ENCODE measurements around the gene KLHL6. TPM values are rescaled to one million over a fixed set of nuclear protein-coding genes. Genes with fewer than 3 reads are reported as not detected.
"Not testable (repeated sequence)": the region's sequence is repeated elsewhere in the genome, so short reads cannot be mapped to it uniquely, and the experiment has no call there.

KLHL6 gene
- polyA plus RNA-seq, 6 donors from 2014 or later, result 5.0 to 22.1 (median 12.7) TPM

DNA sequence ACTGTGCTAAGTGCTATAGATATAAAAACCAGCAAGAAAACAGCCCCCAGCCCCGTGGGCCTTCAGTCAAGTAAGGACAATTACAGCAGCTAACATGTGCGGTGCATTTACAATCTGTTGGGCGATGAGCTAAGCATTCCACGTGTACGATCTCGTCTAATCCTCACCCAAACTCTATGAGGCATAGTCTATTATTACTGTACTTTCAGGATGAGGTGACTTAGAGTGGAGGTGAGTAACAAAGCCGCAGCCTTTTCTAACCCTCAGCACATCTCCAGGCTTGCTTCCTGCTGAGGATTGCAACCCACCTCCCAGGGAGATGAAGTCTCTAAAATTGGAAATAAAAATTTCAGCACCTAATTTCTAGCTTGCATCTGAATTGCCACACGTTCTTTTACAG lies 73.9 kb downstream of the KLHL6 start:
- Mint-ChIP-seq H3K4me1 (peaks cover 0 to 9% (median 5%) of the 10 kb centered on the region in 3 donors), H3K27me3 (no peaks in the 10 kb centered on the region), H3K4me3 (no peak overlapping the region), H3K9me3 (no peaks in the 10 kb centered on the region), H3K36me3 (no peaks in the 10 kb centered on the region), H3K27ac (no peak overlapping the region)
- ATAC-seq (ENCODE audit: low read depth in 2 of 2), result no peak
- DNase-seq, result no peak

DNA sequence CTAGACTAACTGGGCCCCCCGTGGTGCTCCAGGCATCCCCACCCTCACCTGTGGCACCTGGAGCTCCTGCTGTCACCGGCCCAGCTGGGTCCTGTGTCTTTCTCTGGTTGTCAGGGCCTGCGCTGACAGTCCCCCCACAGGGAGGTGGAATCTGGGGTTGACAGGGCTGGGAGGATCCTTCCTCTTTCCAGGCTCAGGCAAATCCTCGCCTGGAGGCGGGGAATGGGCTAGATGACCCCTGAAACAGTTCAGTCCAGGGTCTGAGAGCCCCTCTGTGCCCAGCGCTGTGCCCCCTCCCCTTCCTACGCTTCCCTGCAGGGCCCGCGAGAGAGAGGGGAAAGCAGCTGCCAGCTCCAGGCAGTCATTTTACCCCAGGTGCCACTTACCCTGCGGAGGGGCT lies 77.0 kb downstream of the KLHL6 start:
- ATAC-seq (ENCODE audit: low read depth in 2 of 2) (no peak), DNase-seq (no peak)
- Mint-ChIP-seq H3K4me3 (no peak overlapping the region), H3K4me1 (no peaks in the 10 kb centered on the region), H3K9me3 (no peaks in the 10 kb centered on the region), H3K36me3 (no peaks in the 10 kb centered on the region), H3K27ac (no peak overlapping the region), H3K27me3 (no peaks in the 10 kb centered on the region)

DNA sequence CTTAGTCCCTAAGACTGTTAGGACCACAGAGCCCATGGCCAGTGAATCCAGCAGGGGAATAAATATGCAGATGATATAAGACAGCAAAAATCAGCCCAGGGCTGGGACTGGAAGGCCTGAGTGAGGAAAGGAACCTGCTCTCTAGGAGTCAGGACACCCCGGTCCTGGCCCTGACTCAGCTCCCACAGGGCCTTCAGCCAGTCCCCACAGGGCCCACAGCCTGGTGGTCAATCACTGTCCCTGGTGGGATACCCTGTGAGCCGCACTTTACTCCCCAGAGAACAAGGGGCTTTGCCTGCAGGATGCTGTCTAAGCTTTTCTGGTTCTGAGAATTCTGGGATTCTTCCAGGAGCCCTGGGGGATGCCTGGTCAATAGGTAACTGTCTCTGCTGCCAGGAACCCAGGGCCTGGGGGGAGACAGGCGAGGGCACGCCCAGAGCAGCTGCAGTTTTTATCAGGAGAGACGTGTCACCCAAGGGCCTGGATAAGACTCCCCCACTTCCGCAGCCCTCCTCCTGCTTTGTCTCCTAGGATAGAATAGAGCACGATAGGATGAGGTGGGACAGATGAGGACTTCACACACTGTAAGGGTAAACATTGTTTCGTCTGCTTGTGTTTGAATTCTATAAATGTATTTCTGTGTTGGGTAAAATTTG lies 77.6 kb downstream of the KLHL6 start:
- no peaks in the 10 kb centered on the region for H3K9me3 Mint-ChIP-seq
- no peaks in the 10 kb centered on the region for H3K4me1 Mint-ChIP-seq
- H3K27me3 Mint-ChIP-seq, result no peaks in the 10 kb centered on the region
- H3K27ac Mint-ChIP-seq, result no peak overlapping the region
- DNase-seq (no peak), ATAC-seq (ENCODE audit: low read depth in 2 of 2) (no peak)
- no peaks in the 10 kb centered on the region for H3K36me3 Mint-ChIP-seq
- no peak overlapping the region for H3K4me3 Mint-ChIP-seq

DNA sequence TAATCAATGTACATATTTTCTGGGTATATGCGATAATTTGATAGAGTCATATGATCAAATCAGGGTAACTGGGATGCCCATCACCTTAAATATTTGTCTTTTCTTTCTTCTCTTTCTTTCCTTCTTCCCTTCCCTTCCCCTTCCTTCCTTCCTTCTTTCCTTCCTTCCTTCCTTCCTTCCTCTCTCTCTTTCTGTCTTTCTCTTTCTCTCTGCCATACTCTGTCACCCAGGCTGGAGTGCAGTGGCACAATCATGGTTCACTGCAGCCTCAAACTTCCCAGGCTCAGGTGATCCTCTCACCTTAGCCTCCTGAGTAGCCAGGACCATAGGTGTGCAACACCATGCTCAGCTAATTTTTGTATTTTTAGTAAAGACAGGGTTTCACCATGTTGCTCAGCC lies 79.7 kb downstream of the KLHL6 start:
- H3K36me3 Mint-ChIP-seq, H3K27me3 Mint-ChIP-seq, H3K27ac Mint-ChIP-seq: not testable (repeated sequence)

DNA sequence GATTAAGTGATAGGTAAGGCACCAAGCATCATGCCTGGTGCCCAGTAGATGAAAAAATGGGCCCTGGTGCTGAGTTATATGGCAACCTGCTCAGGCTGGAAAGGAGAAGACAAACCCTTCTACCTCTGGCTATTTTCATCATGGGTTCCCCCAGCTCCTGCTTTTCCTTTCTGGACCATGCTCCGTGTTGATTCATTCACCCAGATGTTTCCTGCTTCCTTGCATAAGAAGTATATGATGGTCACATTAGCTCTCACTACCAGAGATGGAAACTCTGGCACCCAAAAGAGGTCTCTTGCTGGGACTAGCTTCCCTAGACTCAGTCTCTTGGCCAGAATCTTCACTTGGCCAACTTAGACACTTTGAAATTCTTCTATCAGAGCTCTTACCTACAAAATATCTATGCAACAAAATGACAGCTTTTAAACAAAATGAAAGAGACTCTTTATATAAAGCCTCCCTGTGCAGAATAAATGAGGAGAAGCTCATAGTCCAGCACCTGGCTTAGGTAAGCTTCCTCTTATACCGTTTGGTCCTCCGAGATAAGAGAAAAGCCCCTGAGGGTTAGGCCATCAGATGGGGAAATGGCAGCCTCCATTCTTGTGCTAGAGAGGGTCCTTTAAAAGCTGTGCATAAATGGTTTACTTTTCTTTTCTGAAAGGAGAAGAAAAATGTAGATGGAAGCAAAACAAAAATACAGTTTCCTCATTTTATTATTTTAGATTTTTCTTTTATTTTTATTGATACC lies 80.3 kb downstream of the KLHL6 start:
- peak overlapping the region in 1 of 6 donors; percentile 6 for H3K27ac Mint-ChIP-seq
- no peaks in the 10 kb centered on the region for H3K27me3 Mint-ChIP-seq
- no peaks in the 10 kb centered on the region for H3K9me3 Mint-ChIP-seq
- ATAC-seq (ENCODE audit: low read depth in 2 of 2) (no peak), DNase-seq (no peak)
- no peaks in the 10 kb centered on the region for H3K4me1 Mint-ChIP-seq
- H3K36me3 Mint-ChIP-seq, result no peaks in the 10 kb centered on the region
- no peak overlapping the region for H3K4me3 Mint-ChIP-seq

More for the DNA sequence above, 79.7 kb downstream of the KLHL6 start:
- H3K4me3 Mint-ChIP-seq; ATAC-seq (ENCODE audit: low read depth in 2 of 2); H3K9me3 Mint-ChIP-seq; H3K4me1 Mint-ChIP-seq; DNase-seq: not testable (repeated sequence)

DNA sequence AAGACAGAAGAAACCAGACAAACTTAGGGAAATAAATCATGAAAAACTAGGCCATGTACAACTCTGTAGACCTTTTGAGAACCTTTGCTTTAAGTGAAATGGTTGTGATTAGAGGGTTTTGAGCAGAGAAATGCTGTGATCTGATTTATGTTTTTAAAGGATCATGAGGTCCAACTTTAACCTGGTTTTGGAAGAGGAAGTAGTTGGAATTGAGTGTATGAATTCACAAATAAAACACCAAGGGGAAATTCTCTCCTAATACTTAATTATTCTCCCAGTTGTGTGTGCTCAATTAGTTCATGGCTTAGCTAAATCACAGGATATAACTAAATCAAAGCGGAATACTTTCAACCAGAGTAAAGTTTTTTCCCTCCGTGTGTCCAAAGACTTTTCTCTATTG lies 81.5 kb downstream of the KLHL6 start:
- no peaks in the 10 kb centered on the region for H3K9me3 Mint-ChIP-seq
- no peaks in the 10 kb centered on the region for H3K36me3 Mint-ChIP-seq
- no peak overlapping the region for H3K4me3 Mint-ChIP-seq
- DNase-seq (no peak), ATAC-seq (ENCODE audit: low read depth in 2 of 2) (no peak)
- peaks cover 3 to 7% (median 6%) of the 10 kb centered on the region in 3 donors for H3K4me1 Mint-ChIP-seq
- H3K27ac Mint-ChIP-seq, result no peak overlapping the region
- H3K27me3 Mint-ChIP-seq, result peaks cover 0 to 4% (median 0%) of the 10 kb centered on the region in 3 donors

DNA sequence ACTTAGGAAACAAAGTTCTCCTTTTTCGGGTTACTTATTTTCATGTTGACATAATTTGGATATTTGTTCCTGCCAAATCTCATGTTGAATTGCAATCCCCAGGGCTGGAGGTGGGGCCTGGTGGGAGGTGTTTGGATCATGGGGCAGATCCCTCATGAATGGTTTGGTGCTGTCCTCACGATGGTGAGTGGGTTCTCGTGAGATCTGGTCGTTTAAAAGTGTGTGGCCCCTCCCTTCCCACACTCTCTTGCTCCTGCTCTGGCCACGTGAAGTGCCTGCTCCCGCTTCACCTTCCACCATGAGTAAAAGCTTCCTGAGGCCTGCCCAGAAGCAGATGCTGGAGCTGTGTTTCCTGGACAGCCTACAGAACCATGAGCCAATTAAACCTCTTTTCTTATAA lies 83.4 kb downstream of the KLHL6 start:
- H3K27me3 Mint-ChIP-seq, result peaks cover 0 to 4% (median 4%) of the 10 kb centered on the region in 3 donors
- H3K9me3 Mint-ChIP-seq, result no peaks in the 10 kb centered on the region
- H3K27ac Mint-ChIP-seq, result peak overlapping the region in 1 of 6 donors; percentile 76
- ATAC-seq (ENCODE audit: low read depth in 2 of 2), result no peak
- peaks cover 3 to 7% (median 6%) of the 10 kb centered on the region in 3 donors for H3K4me1 Mint-ChIP-seq
- no peak for DNase-seq
- H3K36me3 Mint-ChIP-seq, result no peaks in the 10 kb centered on the region
- no peak overlapping the region for H3K4me3 Mint-ChIP-seq

DNA sequence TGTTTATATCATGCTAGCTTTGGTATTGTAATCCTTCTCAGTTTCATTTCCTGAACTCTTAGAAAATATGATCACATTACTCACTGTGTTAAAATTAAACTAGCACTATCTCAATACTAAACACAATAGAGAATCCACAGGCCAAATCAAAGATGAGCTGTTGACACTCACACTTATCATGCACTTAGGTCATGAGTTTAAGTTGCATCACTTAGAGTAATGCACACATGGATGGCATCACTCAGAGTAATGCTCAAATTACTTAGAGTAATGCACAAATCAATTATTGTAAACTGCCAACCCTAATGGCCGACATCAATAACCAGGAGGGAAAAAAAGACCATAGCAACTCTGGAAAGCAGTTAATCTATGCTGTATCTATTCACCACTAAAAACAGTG lies 87.1 kb downstream of the KLHL6 start:
- Mint-ChIP-seq H3K27me3 (peaks cover 4 to 10% (median 9%) of the 10 kb centered on the region in 3 donors), H3K36me3 (no peaks in the 10 kb centered on the region), H3K9me3 (no peaks in the 10 kb centered on the region), H3K4me3 (no peak overlapping the region), H3K27ac (no peak overlapping the region), H3K4me1 (peaks cover 3 to 7% (median 6%) of the 10 kb centered on the region in 3 donors)
- ATAC-seq (ENCODE audit: low read depth in 2 of 2) (no peak), DNase-seq (no peak)

DNA sequence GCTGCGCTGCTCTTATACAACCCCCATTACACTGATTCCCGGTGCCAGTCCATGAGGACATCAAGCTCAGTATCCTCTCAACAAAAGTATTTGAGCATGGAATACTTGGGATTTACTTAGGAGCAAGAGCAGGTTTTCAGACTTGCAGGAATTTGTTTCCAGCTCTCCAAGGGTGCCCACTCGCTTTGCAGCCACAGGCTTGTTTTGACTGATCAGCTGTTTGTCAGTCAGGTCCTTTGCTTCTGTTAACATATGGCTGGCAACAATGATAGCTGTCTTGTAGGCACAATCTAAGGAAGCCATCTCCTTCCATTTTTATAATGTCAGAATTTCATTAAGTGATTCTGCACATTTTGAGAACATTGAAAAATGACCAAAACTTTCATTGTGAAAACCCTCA lies 88.9 kb downstream of the KLHL6 start:
- no peak overlapping the region for H3K4me3 Mint-ChIP-seq
- no peak for DNase-seq
- peaks cover 3 to 7% (median 6%) of the 10 kb centered on the region in 3 donors for H3K4me1 Mint-ChIP-seq
- no peaks in the 10 kb centered on the region for H3K9me3 Mint-ChIP-seq
- ATAC-seq (ENCODE audit: low read depth in 2 of 2), result no peak
- no peak overlapping the region for H3K27ac Mint-ChIP-seq
- H3K27me3 Mint-ChIP-seq, result peaks cover 4 to 10% (median 9%) of the 10 kb centered on the region in 3 donors
- H3K36me3 Mint-ChIP-seq, result no peaks in the 10 kb centered on the region

DNA sequence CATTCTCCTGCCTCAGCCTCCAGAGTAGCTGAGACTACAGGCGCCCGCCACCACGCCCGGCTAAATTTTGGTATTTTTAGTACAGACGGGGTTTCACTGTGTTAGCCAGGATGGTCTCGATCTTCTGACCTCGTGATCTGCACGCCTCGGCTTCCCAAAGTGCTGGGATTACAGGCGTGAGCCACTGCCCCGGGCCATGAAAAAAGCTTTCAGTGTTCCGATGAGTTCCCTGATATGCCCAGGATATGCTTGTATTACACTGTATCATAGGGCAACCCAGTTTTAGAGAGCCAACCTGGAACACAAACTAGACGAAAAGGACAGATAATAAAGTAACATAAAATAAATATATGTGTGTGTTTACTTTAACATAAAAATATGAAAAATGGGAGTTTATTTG lies 89.8 kb downstream of the KLHL6 start:
- H3K27me3 Mint-ChIP-seq, result peaks cover 4 to 10% (median 9%) of the 10 kb centered on the region in 3 donors
- not testable (repeated sequence) for DNase-seq; H3K27ac Mint-ChIP-seq; H3K36me3 Mint-ChIP-seq; ATAC-seq (ENCODE audit: low read depth in 2 of 2); H3K4me1 Mint-ChIP-seq; H3K9me3 Mint-ChIP-seq; H3K4me3 Mint-ChIP-seq

DNA sequence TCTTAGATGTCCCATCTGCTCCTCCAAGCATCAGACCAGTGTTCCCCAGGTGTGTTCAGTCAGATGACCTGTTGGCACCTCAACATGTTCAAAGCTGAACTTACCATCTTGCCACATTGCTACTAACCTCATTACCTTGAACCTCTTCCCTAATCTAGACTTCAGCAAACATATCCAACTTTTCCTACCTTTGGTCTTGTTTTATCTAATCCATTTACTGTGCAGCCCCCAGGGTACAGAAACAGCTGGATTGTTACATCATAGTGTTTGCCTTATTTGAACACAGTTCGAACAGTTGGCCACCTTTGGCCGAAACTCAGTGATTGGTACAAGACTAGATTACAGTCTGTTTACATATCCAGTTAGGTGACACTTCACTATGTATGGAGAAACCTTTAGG lies 91.0 kb downstream of the KLHL6 start:
- Mint-ChIP-seq H3K27ac (no peak overlapping the region), H3K36me3 (peaks cover 5 to 11% of the 10 kb centered on the region in 2 donors), H3K27me3 (peaks cover 4 to 10% (median 9%) of the 10 kb centered on the region in 3 donors), H3K4me1 (peaks cover 5 to 11% (median 10%) of the 10 kb centered on the region in 3 donors), H3K9me3 (peaks cover 0 to 12% (median 7%) of the 10 kb centered on the region in 7 donors), H3K4me3 (no peak overlapping the region)
- ATAC-seq (ENCODE audit: low read depth in 2 of 2) (no peak), DNase-seq (no peak)

DNA sequence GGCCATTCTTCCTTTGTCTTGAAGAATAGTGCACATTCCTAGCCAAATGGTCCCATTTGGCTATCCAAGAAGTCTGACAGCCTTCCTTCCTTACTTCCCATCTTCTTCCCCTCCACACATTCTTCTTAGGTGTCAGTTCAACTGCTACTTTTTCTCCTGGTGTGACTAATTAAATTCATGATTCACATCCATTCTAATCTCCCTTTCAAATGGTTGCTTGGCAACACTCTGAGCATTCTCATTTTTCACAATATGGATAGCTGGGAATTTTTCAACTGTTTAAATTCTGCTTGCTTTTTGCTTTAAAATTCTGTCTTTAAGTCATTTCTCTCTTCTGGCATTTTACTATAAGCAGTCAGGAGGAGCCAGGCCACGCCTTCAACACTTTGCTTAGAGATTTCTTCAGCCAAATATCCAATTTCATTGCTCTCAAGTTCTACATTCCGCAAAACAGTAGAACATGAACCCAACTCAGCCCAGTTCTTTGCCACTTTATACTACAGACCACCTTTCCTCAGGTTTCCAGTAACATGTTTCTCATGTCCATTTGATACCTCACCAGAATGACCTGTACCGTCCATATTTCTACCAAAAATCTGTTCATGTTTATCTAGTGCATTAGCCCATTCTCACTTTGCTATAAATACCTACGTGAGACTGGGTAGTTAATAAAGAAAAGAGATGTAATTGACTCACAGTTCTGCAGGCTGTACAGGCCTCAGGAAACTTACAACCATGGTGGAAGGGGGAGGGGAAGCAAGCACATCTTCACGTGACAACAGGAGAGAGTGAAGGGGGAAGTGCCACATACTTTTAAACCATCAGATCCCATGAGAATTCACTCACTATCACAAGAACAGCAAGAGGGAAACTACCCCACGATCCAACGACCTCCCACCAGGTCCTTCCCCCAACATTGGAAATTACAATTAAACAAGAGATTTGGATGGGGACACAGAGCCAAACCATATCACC lies 95.1 kb downstream of the KLHL6 start:
- Mint-ChIP-seq H3K27me3 (peaks cover 0 to 9% (median 6%) of the 10 kb centered on the region in 3 donors), H3K36me3 (peaks cover 11 to 12% of the 10 kb centered on the region in 2 donors)

DNA sequence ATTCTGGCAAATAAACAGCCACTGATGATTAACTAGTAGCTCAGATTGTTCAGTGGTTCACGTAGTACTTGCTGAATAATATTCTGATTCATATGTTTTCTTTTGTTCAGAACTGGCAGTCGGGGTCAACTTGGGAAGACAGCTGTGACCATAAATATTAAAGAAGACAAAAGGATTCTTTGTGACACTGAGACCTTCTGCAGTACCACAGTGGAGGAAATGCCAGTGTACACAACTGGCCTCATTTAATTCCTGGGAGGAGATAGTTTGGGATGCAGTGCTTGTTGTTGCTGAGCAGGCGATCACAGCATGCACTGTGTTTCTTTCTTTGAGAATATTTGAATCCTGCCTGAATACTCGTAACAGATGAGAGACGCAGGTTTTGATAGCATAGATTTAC lies 100.4 kb downstream of the KLHL6 start:
- peaks cover 1 to 14% of the 10 kb centered on the region in 2 donors for H3K36me3 Mint-ChIP-seq
- no peaks in the 10 kb centered on the region for H3K27me3 Mint-ChIP-seq
- H3K27ac Mint-ChIP-seq, result no peak overlapping the region
- ATAC-seq (ENCODE audit: low read depth in 2 of 2) (no peak), DNase-seq (no peak)
- no peak overlapping the region for H3K4me3 Mint-ChIP-seq
- H3K9me3 Mint-ChIP-seq, result peaks cover 0 to 2% (median under 1%) of the 10 kb centered on the region in 7 donors
- H3K4me1 Mint-ChIP-seq, result no peaks in the 10 kb centered on the region

More for the DNA sequence above, 95.1 kb downstream of the KLHL6 start:
- ATAC-seq (ENCODE audit: low read depth in 2 of 2) (peak; percentile 61 to 63), DNase-seq (peak; percentile 13)
- H3K4me1 Mint-ChIP-seq, result peaks cover 0 to 8% (median 6%) of the 10 kb centered on the region in 3 donors
- H3K27ac Mint-ChIP-seq, result peak overlapping the region in 1 of 6 donors; percentile 5
- H3K9me3 Mint-ChIP-seq, result peaks cover 0 to 12% (median 7%) of the 10 kb centered on the region in 7 donors
- H3K4me3 Mint-ChIP-seq, result no peak overlapping the region

All from naive B cell (primary cell).